ENCODE measurements around the gene INO80C.

The INO80C gene

DNA sequence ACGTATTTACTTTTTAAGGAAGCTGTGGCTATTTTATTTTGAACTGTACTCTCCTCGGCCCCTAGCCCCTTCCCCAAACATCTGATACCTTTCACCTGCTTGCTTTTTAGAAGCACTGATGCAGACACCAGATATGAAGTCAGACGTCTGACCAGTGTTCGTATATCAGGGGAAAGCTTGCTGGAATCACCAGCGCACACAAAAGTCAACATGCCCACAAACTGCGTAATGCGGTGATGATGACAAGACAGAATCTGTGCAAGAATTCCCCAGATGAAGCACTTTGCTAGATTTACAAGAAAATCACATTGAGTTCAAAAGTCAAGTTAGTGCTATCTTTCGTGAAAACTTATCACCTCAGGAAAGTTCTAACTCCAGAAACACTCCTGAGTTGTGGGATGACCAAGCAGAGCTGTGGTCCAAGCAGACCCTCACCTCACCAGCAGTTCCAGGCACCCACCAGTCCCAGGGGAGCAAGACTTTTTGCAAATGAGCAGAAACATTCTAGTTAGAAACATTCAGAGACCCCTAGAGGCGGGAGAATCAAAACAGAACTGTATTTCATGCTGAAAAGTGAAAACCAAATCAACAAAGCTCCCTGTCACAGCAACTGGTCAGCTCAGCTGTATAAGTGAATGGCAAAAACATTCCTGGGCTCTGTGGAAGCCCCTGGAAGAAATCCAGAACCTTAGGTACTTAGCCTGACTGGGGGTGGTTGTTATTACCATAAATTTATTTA is 55.7 kb downstream of the INO80C start:
- WGBS = 92% methylated on average over 9 of the region's 9 CpGs
- Histone ChIP-seq H3K36me3 (ENCODE audit: insufficient read depth, low read length) (no peaks in the 10 kb centered on the region), H3K9me3 (ENCODE audit: insufficient read depth, low read depth, low read length) (no peaks in the 10 kb centered on the region), H3K27me3 (ENCODE audit: insufficient read depth, low read length) (no peaks in the 10 kb centered on the region), H3K9ac (ENCODE audit: low read depth, low read length) (no peak overlapping the region), H3K4me3 (ENCODE audit: low read length) (no peak overlapping the region), H3K4me1 (ENCODE audit: insufficient read depth, low read length) (no peaks in the 10 kb centered on the region), H3K27ac (ENCODE audit: low read depth, low read length) (no peak overlapping the region)

DNA sequence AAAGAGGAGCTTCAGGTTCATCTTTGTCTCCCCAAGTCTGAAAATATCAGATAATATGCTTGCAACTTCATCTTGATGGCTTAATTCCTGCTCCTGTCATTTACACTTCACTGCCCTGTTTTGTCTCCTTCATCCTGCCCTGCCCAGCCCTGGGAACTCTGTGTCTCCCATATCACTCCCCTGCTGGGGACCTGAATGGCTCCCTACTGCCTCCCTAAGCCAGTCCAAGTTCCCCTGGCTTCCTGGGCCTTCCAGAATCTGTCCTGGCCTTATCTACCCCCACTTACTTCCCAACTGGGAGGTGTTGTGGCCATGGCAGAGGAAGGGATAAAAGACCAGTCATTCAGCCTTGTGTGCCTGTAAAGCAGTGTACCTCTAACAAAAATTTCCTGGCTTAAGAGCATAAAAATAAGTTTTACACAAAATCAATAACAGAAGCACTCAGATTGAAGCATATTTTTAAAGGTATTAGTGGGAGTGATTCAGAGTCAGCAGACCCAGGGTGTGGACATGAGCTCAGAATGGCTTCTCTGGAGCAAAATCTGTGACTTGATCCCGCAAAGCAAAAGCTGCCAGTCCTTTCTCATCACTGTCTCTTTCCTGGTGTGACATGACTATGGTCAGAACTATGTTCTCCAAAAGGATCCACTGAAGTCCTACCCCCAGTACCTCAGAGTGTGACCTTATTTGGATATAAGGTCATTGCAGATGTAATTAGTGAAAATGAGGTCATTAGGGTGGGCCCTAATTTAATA is 59.1 kb downstream of the INO80C start:
- Histone ChIP-seq H3K36me3 (ENCODE audit: insufficient read depth, low read length) (no peaks in the 10 kb centered on the region), H3K4me3 (ENCODE audit: low read length) (no peak overlapping the region), H3K27me3 (ENCODE audit: insufficient read depth, low read length) (no peaks in the 10 kb centered on the region), H3K27ac (ENCODE audit: low read depth, low read length) (no peak overlapping the region), H3K9ac (ENCODE audit: low read depth, low read length) (no peak overlapping the region), H3K9me3 (ENCODE audit: insufficient read depth, low read depth, low read length) (no peaks in the 10 kb centered on the region), H3K4me1 (ENCODE audit: insufficient read depth, low read length) (no peaks in the 10 kb centered on the region)
- WGBS = 84% methylated on average over 1 of the region's 1 CpG

DNA sequence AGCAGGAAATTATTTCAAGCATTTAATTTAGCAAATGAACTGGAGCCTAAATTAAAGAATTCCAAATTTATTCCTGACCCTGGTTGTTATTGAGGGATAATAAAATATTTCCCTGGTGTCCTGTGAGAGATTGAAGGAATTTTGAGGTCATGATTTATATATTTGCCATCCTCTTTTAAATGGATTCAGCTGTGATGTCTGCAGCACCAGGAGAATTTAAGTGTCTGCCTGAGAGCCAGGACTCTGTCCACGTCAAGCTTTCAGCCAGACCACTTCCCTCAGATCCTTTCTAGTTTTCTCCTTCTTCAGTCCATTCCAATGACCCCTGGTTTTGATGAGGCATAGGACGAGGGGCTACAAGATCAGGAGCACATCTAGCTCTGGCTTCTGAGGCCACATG is 59.9 kb downstream of the INO80C start:
- no peak overlapping the region for H3K27ac ChIP-seq (ENCODE audit: low read depth, low read length)
- H3K9me3 ChIP-seq (ENCODE audit: insufficient read depth, low read depth, low read length) = no peaks in the 10 kb centered on the region
- H3K27me3 ChIP-seq (ENCODE audit: insufficient read depth, low read length) = no peaks in the 10 kb centered on the region
- H3K4me3 ChIP-seq (ENCODE audit: low read length) = no peak overlapping the region
- H3K9ac ChIP-seq (ENCODE audit: low read depth, low read length) = no peak overlapping the region
- WGBS = 93% methylated on average over 2 of the region's 2 CpGs
- no peaks in the 10 kb centered on the region for H3K36me3 ChIP-seq (ENCODE audit: insufficient read depth, low read length)
- no peaks in the 10 kb centered on the region for H3K4me1 ChIP-seq (ENCODE audit: insufficient read depth, low read length)

DNA sequence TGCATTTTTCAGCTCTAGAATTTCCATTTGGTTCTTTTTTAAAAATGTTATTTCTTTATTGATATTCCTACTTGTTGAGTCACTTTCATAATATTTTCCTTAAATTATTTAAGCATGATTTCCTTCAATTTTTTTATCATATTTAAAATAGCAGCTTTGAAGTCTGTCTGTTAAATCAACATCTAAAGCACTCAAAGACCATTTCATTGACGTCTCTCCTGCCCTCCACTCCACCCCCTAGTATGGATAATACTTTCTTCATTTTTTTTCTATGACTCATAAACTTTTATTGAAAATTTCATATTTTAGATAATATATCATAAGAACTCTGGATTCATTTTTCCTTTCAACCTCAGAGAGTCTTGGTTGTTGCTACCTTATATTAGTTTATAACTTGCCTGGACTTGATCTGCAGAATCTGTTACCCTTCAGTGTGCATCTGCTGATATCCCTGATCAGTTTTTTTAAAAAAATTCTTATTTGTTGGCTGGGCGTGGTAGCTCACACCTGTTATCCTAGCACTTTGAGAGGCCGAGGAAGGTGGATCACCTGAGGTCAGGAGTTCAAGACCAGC is 61.6 kb downstream of the INO80C start:
- Histone ChIP-seq H3K36me3 (ENCODE audit: insufficient read depth, low read length) (no peaks in the 10 kb centered on the region), H3K4me1 (ENCODE audit: insufficient read depth, low read length) (no peaks in the 10 kb centered on the region), H3K9me3 (ENCODE audit: insufficient read depth, low read depth, low read length) (no peaks in the 10 kb centered on the region), H3K27ac (ENCODE audit: low read depth, low read length) (no peak overlapping the region), H3K9ac (ENCODE audit: low read depth, low read length) (no peak overlapping the region), H3K4me3 (ENCODE audit: low read length) (no peak overlapping the region), H3K27me3 (ENCODE audit: insufficient read depth, low read length) (no peaks in the 10 kb centered on the region)
- WGBS = 97% methylated on average over 3 of the region's 3 CpGs

DNA sequence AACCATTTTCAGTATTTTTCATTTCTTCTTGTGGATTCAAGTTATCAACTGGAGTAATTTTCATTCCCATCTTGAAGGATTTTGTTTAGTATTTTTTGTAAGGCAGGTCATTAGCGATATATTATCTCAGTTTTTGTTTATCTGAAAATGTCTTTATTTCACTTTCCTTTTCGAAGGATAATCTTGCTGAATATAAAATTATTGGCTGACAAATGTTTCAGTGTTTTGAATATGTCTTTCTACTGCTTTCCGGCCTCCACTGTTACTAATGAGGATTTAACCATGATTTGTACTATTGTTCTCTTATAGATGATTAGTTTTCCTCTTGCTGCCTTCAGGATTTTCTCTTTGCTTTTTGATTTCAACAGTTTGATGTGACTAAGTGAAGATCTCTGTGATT is 62.4 kb downstream of the INO80C start:
- no peaks in the 10 kb centered on the region for H3K36me3 ChIP-seq (ENCODE audit: insufficient read depth, low read length)
- 100% methylated on average over 3 of the region's 3 CpGs for WGBS
- no peaks in the 10 kb centered on the region for H3K4me1 ChIP-seq (ENCODE audit: insufficient read depth, low read length)
- no peak overlapping the region for H3K27ac ChIP-seq (ENCODE audit: low read depth, low read length)
- H3K27me3 ChIP-seq (ENCODE audit: insufficient read depth, low read length) = no peaks in the 10 kb centered on the region
- no peaks in the 10 kb centered on the region for H3K9me3 ChIP-seq (ENCODE audit: insufficient read depth, low read depth, low read length)
- no peak overlapping the region for H3K9ac ChIP-seq (ENCODE audit: low read depth, low read length)
- H3K4me3 ChIP-seq (ENCODE audit: low read length) = no peak overlapping the region

DNA sequence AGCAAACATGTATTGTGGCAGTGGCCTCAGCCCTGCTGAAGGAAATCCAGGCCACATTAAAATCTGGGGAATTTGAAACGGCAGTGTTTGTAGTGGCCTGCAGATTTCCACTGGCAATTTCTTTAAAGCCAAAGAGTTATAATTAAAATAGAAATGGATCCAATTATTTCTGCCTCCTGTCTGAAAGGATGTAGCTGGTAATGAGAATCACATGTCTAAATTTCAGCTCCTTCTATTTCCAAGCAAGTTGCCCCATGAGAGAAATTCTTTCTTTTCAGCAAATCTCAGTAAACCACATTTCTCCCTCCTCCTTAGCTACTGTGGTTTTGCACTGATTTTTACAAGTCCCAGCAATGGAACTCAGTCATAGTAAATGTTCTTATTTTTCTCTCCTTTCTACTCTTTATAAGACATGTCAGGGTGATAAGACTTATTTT is 65.2 kb downstream of the INO80C start:
- Histone ChIP-seq H3K9me3 (ENCODE audit: insufficient read depth, low read depth, low read length) (no peaks in the 10 kb centered on the region), H3K9ac (ENCODE audit: low read depth, low read length) (no peak overlapping the region), H3K27ac (ENCODE audit: low read depth, low read length) (no peak overlapping the region), H3K4me1 (ENCODE audit: insufficient read depth, low read length) (no peaks in the 10 kb centered on the region), H3K4me3 (ENCODE audit: low read length) (no peak overlapping the region), H3K36me3 (ENCODE audit: insufficient read depth, low read length) (no peaks in the 10 kb centered on the region), H3K27me3 (ENCODE audit: insufficient read depth, low read length) (no peaks in the 10 kb centered on the region)
- WGBS = 92% methylated on average over 1 of the region's 1 CpG

DNA sequence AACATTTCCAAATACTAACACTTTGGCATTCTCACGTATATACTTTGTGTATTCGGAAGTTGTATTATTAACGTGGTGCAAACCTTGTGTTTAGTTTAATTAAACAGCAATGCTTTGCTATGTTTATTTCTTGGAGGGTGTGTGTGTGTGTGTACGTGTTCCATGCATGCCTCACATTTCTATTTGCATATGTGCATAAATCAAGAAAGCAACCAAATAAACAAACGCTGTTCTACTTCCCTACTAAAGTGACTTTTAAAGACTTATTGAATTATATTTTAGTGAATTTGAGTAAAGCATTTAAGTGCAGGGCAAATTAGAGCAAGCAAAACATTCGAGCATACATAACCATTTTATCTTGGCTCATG is 66.4 kb downstream of the INO80C start:
- no peaks in the 10 kb centered on the region for H3K36me3 ChIP-seq (ENCODE audit: insufficient read depth, low read length)
- no peaks in the 10 kb centered on the region for H3K4me1 ChIP-seq (ENCODE audit: insufficient read depth, low read length)
- no peak overlapping the region for H3K4me3 ChIP-seq (ENCODE audit: low read length)
- no peak overlapping the region for H3K9ac ChIP-seq (ENCODE audit: low read depth, low read length)
- no peaks in the 10 kb centered on the region for H3K27me3 ChIP-seq (ENCODE audit: insufficient read depth, low read length)
- H3K27ac ChIP-seq (ENCODE audit: low read depth, low read length) = no peak overlapping the region
- 97% methylated on average over 4 of the region's 6 CpGs for WGBS
- H3K9me3 ChIP-seq (ENCODE audit: insufficient read depth, low read depth, low read length) = no peaks in the 10 kb centered on the region

DNA sequence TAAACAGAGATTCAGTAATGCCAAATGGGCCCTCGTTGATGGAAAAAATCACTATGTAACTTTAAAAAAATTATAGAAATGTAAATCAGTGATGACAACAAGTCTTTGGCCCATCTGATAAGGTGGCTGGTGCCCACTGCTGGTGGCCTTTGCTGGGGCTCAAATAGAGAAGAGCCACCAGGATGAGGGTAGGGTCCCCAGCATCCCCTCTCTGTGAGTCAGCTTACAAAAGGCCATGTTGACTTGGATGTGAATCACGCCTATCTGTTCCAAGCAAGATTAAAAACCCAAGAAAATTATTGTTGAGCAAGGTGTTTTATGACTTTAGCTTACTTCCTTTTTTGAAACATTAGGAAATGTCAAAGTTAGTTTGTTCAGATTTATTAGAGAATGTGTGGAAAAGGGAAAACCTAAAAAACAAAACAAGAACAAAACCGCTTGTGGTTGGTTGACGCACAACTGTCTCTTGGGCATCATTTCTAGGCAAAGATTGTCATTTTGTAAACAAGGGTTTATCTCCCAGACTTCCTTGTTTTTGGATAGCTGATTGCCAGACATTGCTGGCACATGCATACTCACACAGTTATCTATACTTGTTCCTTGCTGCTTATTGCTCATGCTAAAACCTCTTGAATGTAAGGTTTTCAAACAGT is 66.9 kb downstream of the INO80C start:
- no peak overlapping the region for H3K4me3 ChIP-seq (ENCODE audit: low read length)
- no peaks in the 10 kb centered on the region for H3K27me3 ChIP-seq (ENCODE audit: insufficient read depth, low read length)
- no peak overlapping the region for H3K9ac ChIP-seq (ENCODE audit: low read depth, low read length)
- H3K4me1 ChIP-seq (ENCODE audit: insufficient read depth, low read length) = no peaks in the 10 kb centered on the region
- no peak overlapping the region for H3K27ac ChIP-seq (ENCODE audit: low read depth, low read length)
- no peaks in the 10 kb centered on the region for H3K36me3 ChIP-seq (ENCODE audit: insufficient read depth, low read length)
- H3K9me3 ChIP-seq (ENCODE audit: insufficient read depth, low read depth, low read length) = no peaks in the 10 kb centered on the region
- 95% methylated on average over 4 of the region's 4 CpGs for WGBS

DNA sequence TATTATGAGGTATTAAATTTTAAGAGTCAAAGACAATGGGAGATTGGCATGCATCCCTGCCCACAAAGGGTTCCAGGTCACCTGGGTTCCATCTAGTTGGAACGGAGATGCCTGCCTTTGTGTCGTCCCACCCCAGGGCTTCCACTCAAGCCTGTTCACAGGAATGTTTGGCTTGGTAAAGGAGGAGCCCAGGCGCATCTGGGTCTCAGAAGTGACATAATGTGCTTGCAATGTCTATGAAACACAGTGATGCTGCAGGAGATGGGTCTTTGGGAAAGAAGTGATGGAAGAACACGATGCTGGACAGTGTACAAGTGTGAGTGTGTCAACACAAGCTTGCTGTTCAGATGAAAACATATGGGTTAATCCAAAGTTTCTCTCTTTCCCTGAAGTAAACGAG is 71.0 kb downstream of the INO80C start:
- no peaks in the 10 kb centered on the region for H3K9me3 ChIP-seq (ENCODE audit: insufficient read depth, low read depth, low read length)
- no peaks in the 10 kb centered on the region for H3K27me3 ChIP-seq (ENCODE audit: insufficient read depth, low read length)
- WGBS = 89% methylated on average over 5 of the region's 5 CpGs
- H3K27ac ChIP-seq (ENCODE audit: low read depth, low read length) = no peak overlapping the region
- H3K9ac ChIP-seq (ENCODE audit: low read depth, low read length) = no peak overlapping the region
- peaks cover 5% of the 10 kb centered on the region; the same call in 1 of the 2 replicates for H3K4me1 ChIP-seq (ENCODE audit: insufficient read depth, low read length)
- H3K4me3 ChIP-seq (ENCODE audit: low read length) = no peak overlapping the region
- no peaks in the 10 kb centered on the region for H3K36me3 ChIP-seq (ENCODE audit: insufficient read depth, low read length)

DNA sequence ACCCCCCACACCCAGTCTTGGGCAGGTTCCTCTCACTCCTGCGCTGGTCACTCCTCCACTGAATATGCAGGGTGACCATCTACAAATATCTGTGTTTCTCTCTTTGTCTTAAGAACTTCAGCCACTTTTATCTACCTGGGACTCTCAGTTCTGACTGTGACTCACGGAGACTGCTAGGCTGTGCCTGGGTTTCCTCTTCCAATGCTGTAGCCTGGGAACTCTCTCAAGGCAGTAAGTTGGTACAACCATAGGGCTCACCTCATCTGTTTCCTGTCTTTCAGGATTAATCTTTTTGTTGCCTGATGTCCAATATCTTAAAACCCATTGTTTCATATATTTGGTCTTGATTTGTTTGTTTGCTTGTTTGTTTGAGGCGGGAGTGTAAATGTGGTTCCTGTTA is 73.4 kb downstream of the INO80C start:
- 78% methylated on average over 2 of the region's 3 CpGs for WGBS
- no peak overlapping the region for H3K27ac ChIP-seq (ENCODE audit: low read depth, low read length)

DNA sequence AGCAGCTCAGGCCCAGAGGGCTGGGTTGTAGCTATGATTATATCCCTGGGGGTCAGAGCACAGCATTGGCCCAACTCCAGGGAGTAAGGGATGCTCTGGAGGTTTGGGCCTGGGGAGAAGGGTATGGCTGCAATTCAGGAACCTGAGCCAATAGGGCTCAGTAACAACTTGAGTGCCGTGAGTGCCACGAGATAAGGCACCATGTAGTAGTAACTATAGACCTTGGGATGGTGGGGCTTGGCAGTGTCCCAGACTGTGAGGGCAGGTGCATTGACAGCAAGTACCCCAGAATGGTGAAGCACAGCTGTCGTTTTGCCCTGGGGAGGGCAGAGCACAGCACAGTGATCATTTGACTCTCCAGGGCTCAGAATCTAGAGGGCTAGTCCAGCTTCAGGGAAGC is 75.5 kb downstream of the INO80C start:
- Histone ChIP-seq H3K9ac (ENCODE audit: low read depth, low read length) (no peak overlapping the region), H3K36me3 (ENCODE audit: insufficient read depth, low read length) (no peaks in the 10 kb centered on the region), H3K4me3 (ENCODE audit: low read length) (no peak overlapping the region), H3K27me3 (ENCODE audit: insufficient read depth, low read length) (no peaks in the 10 kb centered on the region), H3K27ac (ENCODE audit: low read depth, low read length) (no peak overlapping the region), H3K9me3 (ENCODE audit: insufficient read depth, low read depth, low read length) (peaks cover 11% of the 10 kb centered on the region; the same call in 1 of the 2 replicates), H3K4me1 (ENCODE audit: insufficient read depth, low read length) (peaks cover 5% of the 10 kb centered on the region; the same call in 1 of the 2 replicates)
- WGBS = 89% methylated on average over 3 of the region's 3 CpGs

More for the DNA sequence above, 73.4 kb downstream of the INO80C start:
- Histone ChIP-seq H3K9me3 (ENCODE audit: insufficient read depth, low read depth, low read length) (0 out of 2 replicates have a peak, but pooled peaks cover 2% of the 10 kb centered on the region), H3K36me3 (ENCODE audit: insufficient read depth, low read length) (no peaks in the 10 kb centered on the region), H3K9ac (ENCODE audit: low read depth, low read length) (no peak overlapping the region), H3K4me1 (ENCODE audit: insufficient read depth, low read length) (peaks cover 5% of the 10 kb centered on the region; the same call in 1 of the 2 replicates), H3K4me3 (ENCODE audit: low read length) (no peak overlapping the region), H3K27me3 (ENCODE audit: insufficient read depth, low read length) (no peaks in the 10 kb centered on the region)

Data from HUES64 (cell line).